Skin of body (tissue), 2 donors: Measurements from ENCODE around the gene NMNAT3. TPM values are rescaled to one million over a fixed set of nuclear protein-coding genes. Genes with fewer than 3 reads are reported as not detected.
"Not testable (repeated sequence)": the region's sequence is repeated elsewhere in the genome, so short reads cannot be mapped to it uniquely, and the experiment has no call there.

Experiments used
- DNase-seq: peaks from one replicate; lab custom pipeline; 2025; lab: John Stamatoyannopoulos, UW
- total RNA-seq: library from RNA; depleted of rRNA; stranded (reverse); fragments of >200 nt; gene quantifications from one replicate; pipeline ENCODE4 v1.2.3, GENCODE V29; 2014

The NMNAT3 gene
- total RNA-seq, 1 donor from 2014 or later = 6.7 TPM

DNA sequence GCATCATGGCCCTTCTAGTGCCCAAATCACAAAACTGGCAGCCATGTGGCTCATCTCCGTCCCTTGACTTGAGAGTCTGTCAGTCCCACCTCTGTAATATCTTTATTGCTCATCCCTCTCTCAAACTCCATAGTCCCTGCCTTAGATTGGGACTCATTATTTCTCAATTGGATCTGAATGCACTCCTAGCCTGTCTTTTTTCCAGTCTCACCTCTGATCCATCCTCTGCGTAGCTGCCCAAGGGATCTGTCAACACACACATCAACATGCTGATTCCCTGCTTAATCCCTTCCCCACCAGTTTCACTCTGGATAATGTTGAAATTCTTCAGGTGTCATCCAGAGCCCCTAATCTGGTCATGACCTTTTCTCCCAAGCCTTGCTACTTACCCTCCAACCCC lies 39.3 kb downstream of the NMNAT3 start:
- no peak for DNase-seq

DNA sequence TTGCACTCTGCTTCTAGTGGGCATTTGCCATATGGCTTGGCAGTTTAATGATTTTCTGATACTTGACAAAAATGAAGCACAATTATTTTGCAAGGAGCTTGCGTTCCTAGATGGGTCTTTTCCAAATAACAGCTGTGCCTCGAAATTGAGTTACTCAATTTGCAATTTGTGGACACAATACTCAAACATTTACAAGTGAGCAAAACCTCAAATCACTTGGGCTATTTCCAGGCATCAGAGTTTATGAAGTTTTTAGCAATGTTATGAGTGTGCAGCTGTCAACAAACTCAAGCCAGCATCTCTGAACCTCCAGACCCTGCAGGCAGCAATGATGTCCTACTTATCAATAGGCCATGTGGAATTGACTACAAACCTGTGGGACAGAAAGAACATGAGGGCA lies 41.3 kb downstream of the NMNAT3 start:
- no peak for DNase-seq

DNA sequence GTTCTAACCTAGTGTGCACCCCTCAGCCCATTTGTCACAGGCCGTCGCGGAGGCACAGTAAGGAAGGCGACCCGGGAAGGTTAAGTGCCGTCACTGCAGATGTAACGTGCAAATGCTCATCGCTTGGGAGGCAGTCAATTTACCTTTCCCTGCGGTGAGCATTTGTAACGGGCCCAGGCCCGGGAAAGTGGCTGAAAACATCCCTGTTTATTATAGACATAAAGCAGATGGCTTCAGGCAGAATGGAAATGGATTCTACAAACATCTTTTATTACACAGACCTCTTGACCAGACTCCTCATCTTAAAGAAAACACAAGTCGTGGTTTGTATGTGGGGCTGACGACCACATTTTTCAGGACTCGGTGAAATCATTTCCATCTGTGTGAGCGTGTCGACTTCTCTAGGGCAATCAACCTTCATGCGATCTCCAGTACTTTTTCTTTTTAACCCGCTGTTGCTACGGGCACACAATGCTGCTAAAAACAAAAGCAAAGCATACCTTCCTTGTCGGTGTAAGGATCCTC lies 43.6 kb downstream of the NMNAT3 start:
- DNase-seq = no peak

DNA sequence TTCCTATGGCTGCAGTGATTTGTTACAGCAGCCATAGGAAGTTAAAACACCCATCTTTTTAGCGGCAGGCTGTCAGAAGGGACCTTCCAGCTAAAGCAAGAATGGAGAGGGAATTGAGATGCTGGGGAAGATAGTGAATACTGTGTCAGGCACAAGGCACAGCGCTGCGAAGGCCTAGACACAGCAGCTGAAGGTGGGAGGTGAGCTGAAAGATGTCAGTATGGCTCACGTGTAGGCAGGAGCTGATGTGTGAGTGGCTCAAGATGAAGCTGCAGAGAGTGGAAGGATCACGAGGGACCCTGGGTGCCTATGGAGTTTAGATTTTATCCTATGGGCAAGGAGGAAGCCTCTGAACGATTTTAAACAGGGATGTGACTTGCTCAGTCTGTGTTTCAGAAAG lies 44.3 kb downstream of the NMNAT3 start:
- DNase-seq = no peak

DNA sequence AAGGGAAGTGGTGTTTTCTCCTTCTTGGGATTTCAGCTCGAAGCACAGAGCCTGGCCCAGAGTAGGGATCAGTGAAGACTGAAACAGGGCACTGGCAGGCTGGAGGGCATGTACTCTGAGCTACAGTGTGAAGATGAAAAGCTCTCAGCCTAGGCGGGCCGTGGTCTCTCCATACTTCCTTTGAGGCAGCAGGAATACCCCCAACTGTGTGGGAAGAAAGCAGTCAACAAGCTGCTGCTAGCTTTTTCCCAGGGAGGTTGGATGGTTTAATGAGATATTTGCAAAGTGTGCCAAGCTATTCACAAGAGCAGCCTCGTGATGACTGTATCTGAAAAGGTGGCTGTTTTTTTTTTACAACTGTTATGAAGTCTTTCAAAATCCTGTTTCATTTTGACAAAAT lies 47.2 kb downstream of the NMNAT3 start:
- no peak for DNase-seq

DNA sequence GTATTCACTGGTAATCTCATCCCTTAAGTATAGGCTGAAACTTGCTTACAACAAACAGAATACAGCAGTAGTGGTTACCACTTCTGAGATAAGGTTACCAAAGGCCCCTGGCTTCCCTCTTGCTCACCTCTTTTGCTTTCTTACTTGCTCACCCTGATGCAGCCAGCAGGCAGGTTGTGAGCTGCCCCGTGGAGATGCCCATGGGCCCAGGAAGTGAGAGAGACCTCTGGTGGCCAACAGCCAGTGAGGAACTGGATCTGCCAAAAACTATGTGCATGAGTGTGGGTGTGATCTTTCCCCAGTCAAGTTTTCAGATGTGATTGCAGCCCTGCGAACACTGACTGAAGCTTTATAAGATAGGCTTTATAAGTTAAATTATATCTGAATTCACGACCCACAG lies 48.7 kb downstream of the NMNAT3 start:
- DNase-seq = no peak

DNA sequence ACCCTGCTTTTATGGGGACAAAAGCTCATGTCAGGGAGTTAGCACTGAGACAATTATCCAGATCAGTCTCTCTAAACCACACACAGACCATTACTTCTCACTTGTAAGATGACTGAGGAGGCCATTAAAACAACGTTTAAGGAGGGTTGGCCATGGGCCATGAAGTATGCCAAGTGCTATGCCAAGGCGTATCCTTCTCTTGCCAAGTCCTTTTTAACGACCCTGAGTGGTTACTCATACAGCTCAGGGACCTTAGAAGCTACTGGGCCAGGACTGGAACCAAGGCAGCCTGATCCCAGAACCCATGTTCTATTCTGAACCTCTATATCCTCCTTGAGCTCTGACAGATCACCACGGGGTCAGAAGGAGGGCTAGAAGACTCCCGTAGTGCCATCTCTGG lies 50.0 kb downstream of the NMNAT3 start:
- no peak for DNase-seq

DNA sequence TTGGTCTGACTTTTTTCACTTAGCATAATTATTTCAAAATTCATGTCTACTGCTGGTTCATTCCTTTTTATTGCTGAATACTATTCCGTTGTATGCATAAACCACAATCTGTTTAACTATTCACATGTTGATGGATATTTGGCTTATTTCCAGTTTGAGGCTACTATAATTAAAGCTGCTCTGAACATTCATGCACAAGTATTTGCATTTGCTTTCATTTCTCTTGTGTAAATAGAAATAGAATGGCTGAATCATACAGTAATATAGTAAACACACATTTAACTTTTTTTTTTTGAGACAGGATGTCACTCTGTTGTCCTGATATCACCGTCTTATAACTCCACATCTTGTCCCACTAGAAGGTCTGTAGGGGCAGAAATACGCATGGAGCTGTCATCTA lies 57.3 kb downstream of the NMNAT3 start:
- no peak for DNase-seq

DNA sequence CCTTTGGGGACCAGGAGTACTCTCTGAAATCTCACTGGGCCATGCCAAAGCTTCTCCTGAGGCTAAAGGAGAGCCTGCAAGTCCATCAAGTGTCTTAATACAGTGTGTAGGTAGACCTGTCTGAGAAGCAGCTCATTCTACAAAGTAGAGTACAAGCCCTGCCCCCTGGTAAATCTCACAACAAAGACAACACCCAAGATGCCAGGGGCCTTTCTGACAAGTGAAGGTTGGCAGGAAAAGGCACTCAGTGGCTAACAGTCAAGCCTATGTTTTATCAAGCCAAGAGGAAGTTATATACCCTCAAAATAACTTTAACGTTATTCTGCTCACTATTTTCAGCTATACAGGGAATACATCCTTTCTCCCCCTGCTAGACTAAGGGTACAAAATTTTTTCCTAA lies 58.3 kb downstream of the NMNAT3 start:
- no peak for DNase-seq

DNA sequence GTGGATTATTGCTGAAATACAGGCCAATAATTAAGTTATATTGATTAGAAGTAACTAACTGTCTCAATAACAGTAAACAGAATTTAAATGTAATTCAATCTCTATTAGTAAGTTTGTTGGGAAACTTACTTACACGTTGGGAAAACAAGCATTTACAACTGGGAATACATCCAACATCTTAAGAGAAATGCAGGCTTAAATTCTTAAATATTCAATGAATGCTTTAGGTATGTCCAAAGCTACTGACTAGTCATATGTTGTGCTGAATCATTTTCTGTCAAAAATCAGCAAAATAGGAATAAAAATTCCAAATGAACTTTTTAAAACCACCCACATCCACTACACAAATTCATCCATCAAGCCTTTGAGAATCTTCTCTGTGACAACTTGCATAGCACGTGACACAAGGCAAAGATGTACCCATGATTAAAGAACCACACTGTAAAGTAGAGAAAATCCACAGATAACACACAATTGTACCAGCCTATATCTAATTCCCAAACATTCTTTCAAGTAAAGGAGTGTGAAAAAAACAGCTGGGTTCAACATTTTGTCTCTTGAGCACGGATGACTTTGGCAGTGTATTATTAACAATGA lies 60.0 kb downstream of the NMNAT3 start:
- DNase-seq = no peak

DNA sequence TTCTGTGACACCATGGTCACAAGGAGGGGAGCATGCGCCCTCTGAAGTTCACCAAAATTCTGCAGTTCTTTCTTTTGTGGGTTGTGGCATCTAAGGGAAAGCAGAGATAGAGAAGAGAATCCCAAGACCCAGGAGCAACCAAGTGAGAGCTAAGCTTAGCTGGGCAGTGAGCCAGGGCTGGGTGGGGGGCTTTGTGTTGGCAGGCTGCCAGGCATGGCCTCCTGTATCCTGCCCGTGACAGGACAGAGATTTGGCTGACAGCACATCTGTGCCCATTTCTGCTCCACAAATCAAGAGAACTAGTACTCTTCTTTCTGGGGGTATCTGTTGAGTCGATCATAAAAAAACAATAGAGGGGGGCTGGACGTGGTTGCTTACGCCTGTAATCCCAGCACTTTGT lies 66.2 kb downstream of the NMNAT3 start:
- no peak for DNase-seq

DNA sequence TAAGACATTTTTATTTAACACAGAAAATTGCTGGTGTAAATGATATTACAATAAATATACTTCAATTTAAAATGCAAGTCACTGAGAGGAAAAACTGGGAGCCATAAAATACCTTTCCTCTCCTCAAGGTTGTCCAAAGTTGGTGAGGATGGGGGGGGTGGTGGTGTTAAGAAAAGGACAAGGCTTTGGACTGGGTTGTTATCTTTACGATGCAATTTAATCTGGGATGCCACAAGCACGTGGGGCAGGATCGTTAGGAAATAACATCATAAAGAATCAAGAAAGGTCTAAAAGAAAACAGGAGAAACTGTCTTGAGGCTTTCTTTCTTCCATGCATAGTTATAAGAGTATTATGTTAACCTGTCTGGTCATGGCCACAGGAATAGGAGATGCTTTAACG lies 66.9 kb downstream of the NMNAT3 start:
- DNase-seq = no peak

DNA sequence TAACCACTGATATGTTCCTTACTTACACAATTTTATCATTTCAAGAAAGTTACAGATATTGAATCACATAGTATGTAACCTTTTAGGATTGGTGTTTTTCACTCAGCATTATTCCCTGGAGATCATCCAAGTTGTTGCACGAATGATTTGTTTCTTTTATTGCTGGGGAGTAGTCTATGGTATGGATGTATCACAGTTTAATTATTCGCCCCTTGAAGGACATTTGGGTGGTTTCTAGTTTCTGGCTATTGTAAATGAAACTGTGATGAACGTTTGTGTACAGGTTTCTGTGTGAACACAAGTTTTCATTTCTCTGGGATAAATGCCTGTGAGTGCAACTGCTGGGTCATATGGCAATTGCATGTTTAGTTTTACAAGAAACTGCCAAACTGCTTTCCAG lies 68.8 kb downstream of the NMNAT3 start:
- DNase-seq = no peak

DNA sequence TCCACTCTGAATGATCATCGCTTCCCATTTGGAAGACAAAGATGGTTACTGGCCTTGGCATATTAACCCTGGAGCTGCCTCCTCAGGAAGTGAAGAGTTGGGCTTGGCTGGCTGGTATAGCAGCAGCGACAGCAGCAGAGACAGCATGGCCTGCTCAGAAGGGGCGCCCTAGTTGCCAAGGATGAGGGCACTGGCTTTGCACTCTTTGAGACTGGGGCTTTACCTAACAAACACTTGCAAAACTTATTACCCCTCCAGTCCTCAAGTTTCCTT lies 69.7 kb downstream of the NMNAT3 start:
- DNase-seq = no peak

DNA sequence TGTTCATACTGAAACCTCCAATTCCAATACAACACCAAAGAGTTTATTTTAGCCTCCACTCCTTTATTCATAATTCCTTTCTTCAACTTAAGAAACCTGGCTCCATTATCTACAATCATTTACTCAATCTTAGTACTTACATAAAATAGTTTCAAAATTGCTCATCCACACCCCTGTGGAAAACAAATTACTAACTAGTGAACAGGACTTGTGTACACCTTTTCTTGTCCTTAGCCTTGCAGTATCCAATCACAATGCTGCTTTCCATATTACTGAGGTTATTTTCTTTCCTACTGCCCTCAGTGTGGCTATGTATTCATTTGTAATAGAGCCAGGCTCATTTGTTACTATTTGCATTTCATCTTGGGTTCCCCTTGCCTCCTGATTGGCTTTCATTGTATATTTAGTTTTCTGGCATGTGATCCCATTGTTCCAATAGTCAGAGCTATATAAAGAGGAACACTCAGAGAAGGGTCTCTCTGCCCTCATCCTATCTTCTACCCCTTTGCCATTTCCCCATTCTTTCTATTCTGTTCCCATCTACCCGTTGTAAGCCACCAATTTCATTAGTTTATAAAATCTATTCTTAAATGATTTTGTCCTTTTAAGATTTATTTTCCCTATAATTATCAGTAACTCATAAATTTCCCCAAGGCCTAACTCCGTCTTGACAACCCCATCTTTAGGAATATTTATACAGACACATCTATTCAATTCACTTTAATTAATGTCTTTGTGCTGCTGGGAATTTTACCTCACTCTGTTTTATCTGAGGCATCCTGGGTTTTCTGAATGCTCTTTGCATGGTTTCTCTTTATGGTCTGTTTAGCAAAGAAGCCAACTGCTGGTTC lies 70.3 kb downstream of the NMNAT3 start:
- DNase-seq = no peak

DNA sequence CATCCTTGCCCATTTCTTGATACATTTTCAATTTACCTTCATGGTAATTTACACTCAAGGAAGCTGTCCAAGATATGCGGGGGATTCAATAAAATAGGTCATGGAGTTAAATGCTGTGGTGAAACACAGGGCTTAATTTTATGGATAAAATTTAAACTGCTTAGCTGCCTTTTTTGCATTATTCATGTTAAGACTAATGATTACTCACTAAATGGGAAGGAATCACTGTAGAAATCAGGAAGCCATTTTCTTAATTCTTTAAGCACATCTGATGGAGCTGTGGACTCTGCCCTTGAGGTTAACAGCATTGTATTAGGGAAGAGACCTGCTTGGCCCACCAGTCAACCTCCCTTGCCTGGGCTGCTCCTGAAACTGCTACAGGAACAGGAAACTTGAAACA lies 75.8 kb downstream of the NMNAT3 start:
- no peak for DNase-seq

DNA sequence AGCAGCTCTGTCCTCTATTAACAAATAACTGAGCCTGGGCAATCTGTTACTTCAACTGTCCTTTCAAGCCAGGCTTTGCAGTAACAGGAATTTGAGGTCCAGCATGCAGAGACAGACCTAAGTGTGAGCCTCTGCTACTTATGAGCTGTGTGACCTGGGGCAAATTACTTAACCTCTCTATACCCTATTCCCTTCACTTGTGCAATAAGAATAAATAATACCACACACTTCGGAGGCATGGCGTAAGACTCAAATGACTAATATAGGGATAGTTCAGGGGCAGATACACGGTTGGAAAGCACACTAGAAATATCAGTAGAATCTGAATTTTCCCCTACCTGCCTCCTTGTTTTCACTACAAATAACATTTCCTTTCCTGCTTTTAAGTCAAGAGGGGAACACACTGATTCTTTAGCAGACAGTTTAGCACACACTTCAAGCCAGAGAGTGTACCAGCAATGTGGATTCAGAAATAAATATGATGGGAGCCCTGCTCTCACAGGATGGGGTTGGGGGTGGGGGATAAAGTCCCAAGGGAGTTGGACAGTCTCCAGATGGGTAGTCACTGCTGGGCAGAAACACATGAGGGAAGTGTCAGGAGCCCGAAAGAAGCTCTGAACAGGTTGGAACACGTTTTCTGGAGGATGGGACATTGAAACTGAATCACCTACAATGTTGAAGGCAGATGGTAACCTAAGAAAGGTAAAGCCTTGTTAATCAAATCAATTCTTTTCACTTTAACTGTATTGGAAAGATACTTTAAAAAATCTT lies 76.4 kb downstream of the NMNAT3 start:
- no peak for DNase-seq

DNA sequence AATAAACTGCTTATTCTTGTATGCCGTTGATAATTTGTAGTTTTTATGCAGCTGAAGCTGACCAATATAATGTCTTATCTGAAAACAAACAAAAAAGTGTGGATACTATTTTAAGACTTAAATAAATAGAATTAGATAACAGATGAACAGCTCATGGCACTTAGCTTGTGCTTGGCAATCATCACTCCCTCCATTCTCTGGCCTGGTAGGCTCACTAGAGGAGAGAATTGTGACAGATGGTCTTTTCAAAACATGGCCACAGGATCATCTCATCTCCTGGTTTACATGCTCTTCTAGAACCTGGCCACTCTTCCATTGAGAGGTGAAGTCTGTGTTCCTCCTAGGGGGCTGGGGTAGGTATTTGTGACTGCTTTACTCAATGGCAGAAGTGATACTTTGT lies 79.8 kb downstream of the NMNAT3 start:
- DNase-seq = no peak

DNA sequence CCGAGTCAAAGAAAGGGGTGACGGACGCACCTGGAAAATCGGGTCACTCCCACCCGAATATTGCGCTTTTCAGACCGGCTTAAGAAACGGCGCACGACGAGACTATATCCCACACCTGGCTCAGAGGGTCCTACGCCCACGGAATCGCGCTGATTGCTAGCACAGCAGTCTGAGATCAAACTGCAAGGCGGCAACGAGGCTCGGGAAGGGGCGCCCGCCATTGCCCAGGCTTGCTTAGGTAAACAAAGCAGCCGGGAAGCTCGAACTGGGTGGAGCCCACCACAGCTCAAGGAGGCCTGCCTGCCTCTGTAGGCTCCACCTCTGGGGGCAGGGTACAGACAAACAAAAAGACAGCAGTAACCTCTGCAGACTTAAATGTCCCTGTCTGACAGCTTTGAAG lies 86.6 kb downstream of the NMNAT3 start:
- DNase-seq = not testable (repeated sequence)

DNA sequence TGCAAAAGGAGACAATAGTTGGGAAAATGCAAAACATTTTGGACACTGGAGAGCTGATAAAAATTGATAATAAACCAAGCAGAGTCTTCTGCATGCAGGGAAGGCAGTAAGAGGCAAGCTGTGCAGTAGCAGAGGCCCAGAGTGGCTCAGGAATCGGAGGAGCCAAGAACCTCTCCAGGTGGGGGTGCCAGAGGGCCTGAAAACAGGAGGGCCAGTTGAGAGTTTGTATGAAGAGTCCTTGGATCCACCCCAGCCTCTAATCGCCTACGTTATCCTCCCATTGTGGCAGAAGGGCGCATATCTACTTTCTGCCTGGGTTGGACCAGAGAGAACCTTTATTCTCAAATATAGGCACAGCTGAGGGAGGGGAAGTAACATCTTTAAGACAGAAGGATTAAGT lies 89.3 kb downstream of the NMNAT3 start:
- DNase-seq = no peak

DNA sequence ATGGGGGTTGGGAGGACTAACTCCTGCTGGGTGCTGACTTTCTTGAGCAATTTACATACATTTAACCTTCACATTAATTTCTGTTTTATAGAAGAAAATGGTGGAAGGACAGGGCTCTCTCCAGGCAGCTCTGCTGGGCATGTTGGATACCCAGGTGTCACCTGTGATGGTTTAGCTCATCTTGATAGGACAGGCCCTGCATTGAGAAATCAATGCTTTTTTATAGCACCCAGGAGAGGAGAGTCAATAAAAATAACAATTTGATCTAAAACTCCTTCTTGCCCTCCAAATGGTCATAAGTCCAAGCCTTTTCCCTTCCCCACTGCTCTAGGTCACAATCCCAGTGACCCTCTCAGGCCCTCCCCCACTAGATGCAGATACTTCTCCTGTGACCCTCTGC lies 90.0 kb downstream of the NMNAT3 start:
- no peak for DNase-seq

DNA sequence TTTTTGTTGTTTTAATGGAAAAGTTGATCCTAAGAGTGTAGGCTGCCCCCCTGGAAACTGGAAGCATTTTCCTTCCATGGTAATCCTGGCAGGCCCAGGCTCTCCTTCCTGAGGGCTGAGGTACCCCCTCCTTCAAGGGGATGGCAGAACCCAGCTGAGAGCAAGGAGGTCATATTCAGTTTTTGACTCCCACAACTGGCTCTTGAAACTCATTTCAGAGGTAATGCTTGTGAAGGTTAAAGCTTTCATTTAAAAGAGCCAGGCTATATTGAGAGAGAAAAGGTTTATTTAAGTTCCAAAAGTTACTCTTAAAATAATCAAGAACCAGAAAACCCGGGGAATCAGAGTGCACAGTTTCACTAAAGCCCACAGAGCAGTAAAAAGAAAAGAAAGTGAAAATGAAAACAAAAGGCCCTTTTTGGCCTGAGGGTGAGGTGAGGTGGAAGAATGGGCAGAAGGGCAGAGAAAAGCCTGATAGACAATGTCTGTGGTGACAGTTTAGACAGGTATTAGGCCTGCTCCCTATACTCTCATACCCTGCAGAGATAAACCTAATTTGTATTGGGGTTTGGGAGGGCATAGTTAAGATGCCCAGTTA lies 91.3 kb downstream of the NMNAT3 start:
- DNase-seq = no peak
